Measurements from ENCODE around the gene ZFAND3.
"Not testable (repeated sequence)": the region's sequence is repeated elsewhere in the genome, so short reads cannot be mapped to it uniquely, and the experiment has no call there.

- TF ChIP-seq CTCF (conservative IDR thresholded peaks at IDR 0.05; ENCODE audit: low read depth in 2 of 2); POLR2AphosphoS5 (IDR thresholded peaks at IDR 0.05; ENCODE audit: low read depth); EZH2 (IDR thresholded peaks at IDR 0.05; ENCODE audit: low read depth, unreplicated experiment); REST (IDR thresholded peaks at IDR 0.05; ENCODE audit: unreplicated experiment); STAT1 (IDR thresholded peaks at IDR 0.05; ENCODE audit: unreplicated experiment); EZH2phosphoT487 (IDR thresholded peaks at IDR 0.05; ENCODE audit: unreplicated experiment); ZNF331 (CRISPR knock-in tag; IDR thresholded peaks at IDR 0.05; ENCODE audit: low read depth); ZNF462 (CRISPR knock-in tag; IDR thresholded peaks at IDR 0.05); JUNB (IDR thresholded peaks at IDR 0.05; ENCODE audit: unreplicated experiment); CREB1 (CRISPR knock-in tag; IDR thresholded peaks at IDR 0.05; ENCODE audit: low read depth): not testable (repeated sequence)
Observed at GRCh38 chr6:37993194-37993593, 173.7 kb downstream of the ZFAND3 start.

All from GM23338 (cell line).